HL-60/S4 (cell line): ENCODE data around the gene SUPT5H.

Experiments used
- in situ Hi-C: fragments of 300-500 bp; cut with MboI; formaldehyde crosslinking; loops from 2 replicates; pipeline ENCODE4 v1.14.3; 2022; ENCODE audit warnings: low sequenced_read_pairs

SUPT5H gene

GRCh38 chr19:39492788-39493187, 47.4 kb downstream of the SUPT5H start:
- in situ Hi-C loops: no loop called here

GRCh38 chr19:39494661-39495060, 49.3 kb downstream of the SUPT5H start:
- in situ Hi-C loops: no loop called here

- in situ Hi-C loops: no loop called here
Measured at GRCh38 chr19:39496063-39496462, 50.7 kb downstream of the SUPT5H start.

- in situ Hi-C loops: no loop called here
Measured at GRCh38 chr19:39497701-39497995, 52.3 kb downstream of the SUPT5H start.

- in situ Hi-C loops: no loop called here
Measured at GRCh38 chr19:39497996-39498797, 52.8 kb downstream of the SUPT5H start.

GRCh38 chr19:39498798-39499642, 53.6 kb downstream of the SUPT5H start, which contains the start of gene DLL3:
Gene DLL3 (plus strand): TSS chr19:39498947. CDS start chr19:39498975, 28 bp downstream.
- in situ Hi-C loops: no loop called here

- in situ Hi-C loops: no loop called here
Measured at GRCh38 chr19:39499932-39500331, 54.5 kb downstream of the SUPT5H start.

GRCh38 chr19:39500543-39500942, 55.2 kb downstream of the SUPT5H start:
- in situ Hi-C loops: no loop called here

- in situ Hi-C loops: no loop called here
Measured at GRCh38 chr19:39501340-39501739, 56.0 kb downstream of the SUPT5H start.

- in situ Hi-C loops: no loop called here
Measured at GRCh38 chr19:39502640-39503417, 57.4 kb downstream of the SUPT5H start.

GRCh38 chr19:39506598-39506943, 61.2 kb downstream of the SUPT5H start:
- in situ Hi-C loops: no loop called here

- in situ Hi-C loops: no loop called here
Measured at GRCh38 chr19:39506944-39507714, 61.7 kb downstream of the SUPT5H start.

GRCh38 chr19:39507715-39508364, 62.5 kb downstream of the SUPT5H start:
- in situ Hi-C loops: no loop called here

- in situ Hi-C loops: no loop called here
Measured at GRCh38 chr19:39508629-39509028, 63.2 kb downstream of the SUPT5H start.

- in situ Hi-C loops: no loop called here
Measured at GRCh38 chr19:39509233-39509632, 63.9 kb downstream of the SUPT5H start.

- in situ Hi-C loops: no loop called here
Measured at GRCh38 chr19:39512988-39513387, 67.6 kb downstream of the SUPT5H start.

GRCh38 chr19:39514840-39515550, 69.6 kb downstream of the SUPT5H start, which contains the start of gene SELENOV:
Gene SELENOV (plus strand): TSS chr19:39515139. CDS start chr19:39515213, 74 bp downstream.
- in situ Hi-C loops: no loop called here

GRCh38 chr19:39515551-39516191, 70.3 kb downstream of the SUPT5H start:
- in situ Hi-C loops: no loop called here

- in situ Hi-C loops: no loop called here
Measured at GRCh38 chr19:39516270-39516669, 70.9 kb downstream of the SUPT5H start.
